ENCODE measurements around the gene CDH3.

Gene CDH3

DNA sequence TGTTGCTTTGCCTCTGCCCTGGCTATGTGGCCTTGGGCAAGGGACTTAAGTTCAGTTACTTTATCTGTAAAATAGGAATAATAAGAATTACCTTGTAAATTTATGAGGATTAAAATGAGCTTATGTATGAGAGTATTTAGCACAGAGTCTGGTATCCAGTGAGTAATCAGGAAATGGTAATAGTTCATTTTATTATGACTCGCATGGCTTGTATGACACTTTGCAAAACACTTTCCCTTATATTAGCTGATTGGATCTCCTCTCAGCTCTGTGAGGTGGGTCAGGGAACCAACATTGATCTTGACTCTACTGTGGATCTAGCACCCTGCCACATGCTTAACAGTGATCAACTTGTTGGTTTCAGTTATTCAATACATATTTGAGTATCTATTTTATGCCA, 8.3 kb upstream of the CDH3 start:
- no peak overlapping the region for H3K4me3 ChIP-seq (ENCODE audit: low read length)
- no peaks in the 10 kb centered on the region for H3K9me3 ChIP-seq (ENCODE audit: control insufficient read depth, low read length)
- no peaks in the 10 kb centered on the region for H3K36me3 ChIP-seq (ENCODE audit: control insufficient read depth, insufficient read depth, low read length)
- H3K9ac ChIP-seq (ENCODE audit: low read length), result no peak overlapping the region
- peaks cover 18% of the 10 kb centered on the region for H3K4me1 ChIP-seq (ENCODE audit: control insufficient read depth, insufficient read depth, low read length)
- no peaks in the 10 kb centered on the region for H3K27me3 ChIP-seq (ENCODE audit: control insufficient read depth, insufficient read depth, low read length)

DNA sequence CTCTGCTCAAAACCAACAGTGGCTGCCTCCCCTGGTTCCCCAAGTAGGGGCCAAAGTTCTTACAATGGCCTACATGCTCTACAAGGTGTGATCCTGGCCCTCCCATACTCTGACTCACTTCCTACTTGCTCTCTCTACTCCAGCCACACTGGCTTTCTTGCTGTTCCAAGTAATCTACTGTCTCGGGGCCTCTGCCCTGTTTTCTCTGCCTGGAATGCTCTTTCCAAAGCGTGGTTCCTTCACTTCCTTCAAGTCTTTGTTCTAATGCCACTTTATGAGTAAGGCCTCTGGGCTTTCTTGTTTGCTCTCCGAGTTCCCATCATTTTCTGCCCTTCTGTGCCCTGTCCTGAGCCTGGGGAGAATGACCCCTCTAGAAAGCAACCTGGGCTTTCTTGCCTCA, 4.1 kb upstream of the CDH3 start:
- no peak overlapping the region for H3K9ac ChIP-seq (ENCODE audit: low read length)
- H3K4me3 ChIP-seq (ENCODE audit: low read length), result no peak overlapping the region
- H3K4me1 ChIP-seq (ENCODE audit: control insufficient read depth, insufficient read depth, low read length), result peaks cover 44% of the 10 kb centered on the region
- H3K36me3 ChIP-seq (ENCODE audit: control insufficient read depth, insufficient read depth, low read length), result no peaks in the 10 kb centered on the region
- peaks cover 35% of the 10 kb centered on the region for H3K27me3 ChIP-seq (ENCODE audit: control insufficient read depth, insufficient read depth, low read length)
- no peaks in the 10 kb centered on the region for H3K9me3 ChIP-seq (ENCODE audit: control insufficient read depth, low read length)

DNA sequence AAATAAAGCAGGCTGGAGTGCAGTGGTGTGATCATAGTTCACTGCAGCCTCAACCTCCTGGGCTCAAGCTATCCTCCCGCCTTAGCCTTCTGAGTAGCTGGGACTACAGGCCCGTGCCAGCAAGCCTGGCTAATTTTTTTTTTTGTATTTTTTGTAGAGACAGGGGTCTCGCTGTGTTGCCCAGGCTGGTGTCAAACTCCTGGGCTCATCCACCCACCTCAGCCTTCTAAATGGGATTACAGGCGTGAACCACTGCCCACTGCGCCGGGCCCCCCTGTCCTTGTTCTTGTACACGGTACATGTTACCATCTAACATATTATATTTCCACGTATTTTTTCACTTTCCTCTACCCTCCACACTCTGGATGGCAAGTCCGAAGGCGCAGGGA, 3.1 kb upstream of the CDH3 start:
- H3K27me3 ChIP-seq (ENCODE audit: control insufficient read depth, insufficient read depth, low read length), result peaks cover 45% of the 10 kb centered on the region
- H3K9ac ChIP-seq (ENCODE audit: low read length), result no peak overlapping the region
- peaks cover 37% of the 10 kb centered on the region for H3K4me1 ChIP-seq (ENCODE audit: control insufficient read depth, insufficient read depth, low read length)
- H3K9me3 ChIP-seq (ENCODE audit: control insufficient read depth, low read length), result no peaks in the 10 kb centered on the region
- no peaks in the 10 kb centered on the region for H3K36me3 ChIP-seq (ENCODE audit: control insufficient read depth, insufficient read depth, low read length)
- no peak overlapping the region for H3K4me3 ChIP-seq (ENCODE audit: low read length)

DNA sequence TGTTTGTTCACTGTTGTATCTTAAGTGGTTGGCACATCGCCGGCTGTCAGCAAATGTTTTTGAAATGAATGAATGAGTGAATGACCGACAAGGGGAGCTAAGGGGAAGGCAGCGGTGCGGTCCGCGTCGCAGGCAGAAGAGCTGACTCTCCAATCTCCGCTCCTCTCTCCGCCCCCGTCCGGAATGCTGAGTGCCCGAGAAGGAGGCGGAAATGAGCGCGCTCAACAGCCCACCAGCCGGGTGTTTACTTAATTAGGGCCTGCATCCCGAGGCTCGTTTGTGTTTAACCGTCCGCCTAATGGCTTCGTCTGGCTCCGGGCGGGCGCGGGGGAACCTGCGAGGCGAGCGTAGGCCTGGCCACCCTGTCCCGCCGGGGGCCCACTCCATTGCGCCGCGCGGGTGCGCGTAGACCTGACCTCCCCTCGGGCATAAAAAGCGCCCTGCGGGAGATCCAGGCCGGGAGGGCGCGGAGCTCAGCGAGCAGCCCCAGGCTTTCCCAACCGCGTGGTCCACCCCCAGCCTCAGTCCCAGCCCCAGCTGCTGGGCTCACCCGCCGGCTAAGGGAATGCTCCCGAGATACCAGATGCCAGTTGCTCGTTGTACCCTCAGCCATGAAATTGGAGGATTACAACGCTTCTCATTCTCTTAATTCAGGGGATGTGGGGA, 2.5 kb upstream of the CDH3 start:
- Histone ChIP-seq H3K9me3 (ENCODE audit: control insufficient read depth, low read length) (no peaks in the 10 kb centered on the region), H3K36me3 (ENCODE audit: control insufficient read depth, insufficient read depth, low read length) (no peaks in the 10 kb centered on the region), H3K27me3 (ENCODE audit: control insufficient read depth, insufficient read depth, low read length) (peaks cover 47% of the 10 kb centered on the region), H3K9ac (ENCODE audit: low read length) (no peak overlapping the region), H3K4me1 (ENCODE audit: control insufficient read depth, insufficient read depth, low read length) (peaks cover 37% of the 10 kb centered on the region), H3K4me3 (ENCODE audit: low read length) (no peak overlapping the region)

DNA sequence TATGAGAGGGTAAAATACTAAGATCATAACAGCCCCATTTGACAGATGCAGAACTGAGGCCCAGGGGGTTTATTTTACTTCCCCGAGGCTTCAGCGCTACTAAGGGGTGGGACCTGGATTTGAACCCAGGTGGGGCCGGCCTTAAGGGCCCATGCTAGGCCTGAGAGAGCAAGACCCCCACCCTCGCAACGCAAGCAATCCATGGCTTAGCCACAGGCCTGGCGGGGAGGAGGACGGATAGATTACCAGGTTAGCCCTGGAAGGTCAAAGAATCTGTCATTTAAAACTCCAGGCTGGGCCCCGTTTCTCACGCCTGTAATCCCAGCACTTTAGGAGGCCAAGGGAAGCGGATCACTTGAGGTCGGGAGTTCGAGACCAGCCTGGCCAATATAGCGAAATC, 1.9 kb upstream of the CDH3 start:
- Histone ChIP-seq H3K36me3 (ENCODE audit: control insufficient read depth, insufficient read depth, low read length) (no peaks in the 10 kb centered on the region), H3K4me3 (ENCODE audit: low read length) (no peak overlapping the region), H3K9me3 (ENCODE audit: control insufficient read depth, low read length) (no peaks in the 10 kb centered on the region), H3K9ac (ENCODE audit: low read length) (no peak overlapping the region), H3K4me1 (ENCODE audit: control insufficient read depth, insufficient read depth, low read length) (peaks cover 37% of the 10 kb centered on the region), H3K27me3 (ENCODE audit: control insufficient read depth, insufficient read depth, low read length) (peaks cover 47% of the 10 kb centered on the region)

DNA sequence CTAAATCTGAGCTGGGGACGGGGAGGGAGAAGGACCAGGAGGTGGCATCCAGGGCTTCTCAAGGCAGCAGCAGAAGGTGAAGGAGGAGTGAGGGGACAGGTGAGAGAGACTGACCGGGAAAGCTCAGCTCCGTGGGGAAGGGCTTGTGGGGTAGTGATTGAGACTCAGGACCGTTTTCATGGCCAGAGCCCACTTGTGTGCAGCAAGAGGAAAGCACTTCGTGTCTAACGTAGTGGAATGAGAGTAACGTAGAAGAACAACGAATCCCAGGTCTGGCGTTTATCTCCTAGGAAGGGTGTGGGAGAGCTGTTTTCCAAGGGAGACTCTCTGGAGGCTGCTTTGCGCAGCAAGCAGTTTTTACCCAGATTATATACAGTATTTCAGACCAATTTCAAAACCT, 1.3 kb upstream of the CDH3 start:
- Histone ChIP-seq H3K4me3 (ENCODE audit: low read length) (no peak overlapping the region), H3K36me3 (ENCODE audit: control insufficient read depth, insufficient read depth, low read length) (no peaks in the 10 kb centered on the region), H3K9ac (ENCODE audit: low read length) (no peak overlapping the region), H3K4me1 (ENCODE audit: control insufficient read depth, insufficient read depth, low read length) (peaks cover 37% of the 10 kb centered on the region), H3K9me3 (ENCODE audit: control insufficient read depth, low read length) (no peaks in the 10 kb centered on the region), H3K27me3 (ENCODE audit: control insufficient read depth, insufficient read depth, low read length) (peaks cover 47% of the 10 kb centered on the region)

DNA sequence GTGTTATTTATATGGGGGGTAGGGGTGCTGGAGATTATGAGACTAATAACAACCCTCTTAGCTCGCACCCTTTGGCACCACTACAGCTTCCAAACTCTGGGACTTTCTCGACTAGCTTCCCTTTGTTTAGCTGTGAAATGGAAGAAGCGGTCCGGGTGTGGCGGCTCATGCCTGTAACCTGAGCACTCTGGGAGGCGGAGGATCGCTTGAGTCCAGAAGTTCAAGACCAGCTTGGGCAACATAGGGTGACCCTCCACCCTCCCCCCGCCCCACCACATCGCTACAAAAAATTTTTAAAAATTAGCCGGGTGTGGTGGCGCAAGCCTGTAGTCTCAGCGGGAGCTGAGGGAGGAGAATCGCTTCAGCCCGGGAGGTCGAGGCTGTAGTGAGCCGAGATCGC, 814 bp upstream of the CDH3 start:
- Histone ChIP-seq H3K9ac (ENCODE audit: low read length) (peak overlapping the region; percentile 25), H3K4me1 (ENCODE audit: control insufficient read depth, insufficient read depth, low read length) (peaks cover 37% of the 10 kb centered on the region), H3K27me3 (ENCODE audit: control insufficient read depth, insufficient read depth, low read length) (peaks cover 47% of the 10 kb centered on the region), H3K4me3 (ENCODE audit: low read length) (no peak overlapping the region), H3K9me3 (ENCODE audit: control insufficient read depth, low read length) (no peaks in the 10 kb centered on the region), H3K36me3 (ENCODE audit: control insufficient read depth, insufficient read depth, low read length) (no peaks in the 10 kb centered on the region)

DNA sequence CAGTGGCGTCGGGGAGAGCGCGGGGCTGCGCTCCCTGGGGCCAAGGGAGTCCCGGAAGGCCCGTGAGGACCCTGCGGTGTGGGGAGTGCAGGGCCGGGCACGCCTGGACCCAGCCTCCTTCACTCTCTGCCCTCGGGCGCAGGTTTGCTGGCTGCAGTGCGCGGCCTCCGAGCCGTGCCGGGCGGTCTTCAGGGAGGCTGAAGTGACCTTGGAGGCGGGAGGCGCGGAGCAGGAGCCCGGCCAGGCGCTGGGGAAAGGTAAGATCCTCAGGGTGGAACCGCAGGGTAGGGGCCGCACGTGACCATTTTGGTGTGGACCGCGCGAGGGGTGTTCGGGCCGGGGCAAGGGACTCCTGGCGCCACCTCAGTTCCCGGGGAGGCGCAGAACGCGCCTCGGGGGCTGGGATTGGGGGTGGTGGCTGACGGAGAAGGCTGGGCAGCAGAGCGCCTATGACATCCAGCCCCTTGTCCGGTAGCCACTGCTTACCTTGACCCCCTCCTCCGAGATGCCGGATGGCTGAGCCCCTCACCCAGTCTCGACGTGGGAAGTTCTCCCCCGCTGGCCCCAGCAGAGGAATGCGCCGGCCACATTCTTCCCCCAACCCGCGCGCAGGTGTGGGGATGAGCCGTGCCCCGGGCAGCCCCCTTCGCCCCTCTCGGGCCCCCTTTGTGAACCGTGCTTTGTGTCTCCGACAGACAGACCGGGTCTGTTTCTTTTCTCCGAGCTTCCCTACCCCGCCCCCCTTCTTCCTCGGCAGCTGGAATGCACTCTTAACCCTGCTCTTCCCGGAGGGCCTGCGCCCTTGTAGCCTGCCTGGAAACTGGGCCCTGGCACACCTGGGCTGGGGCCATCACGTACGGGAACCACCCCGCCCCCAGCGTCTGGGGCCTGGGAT, 631 bp downstream of the CDH3 start:
- no peaks in the 10 kb centered on the region for H3K36me3 ChIP-seq (ENCODE audit: control insufficient read depth, insufficient read depth, low read length)
- H3K9ac ChIP-seq (ENCODE audit: low read length), result peak overlapping the region; percentile 13
- peak overlapping the region; percentile 56 for H3K4me3 ChIP-seq (ENCODE audit: low read length)
- H3K27me3 ChIP-seq (ENCODE audit: control insufficient read depth, insufficient read depth, low read length), result peaks cover 47% of the 10 kb centered on the region
- no peaks in the 10 kb centered on the region for H3K9me3 ChIP-seq (ENCODE audit: control insufficient read depth, low read length)
- H3K4me1 ChIP-seq (ENCODE audit: control insufficient read depth, insufficient read depth, low read length), result peaks cover 36% of the 10 kb centered on the region

DNA sequence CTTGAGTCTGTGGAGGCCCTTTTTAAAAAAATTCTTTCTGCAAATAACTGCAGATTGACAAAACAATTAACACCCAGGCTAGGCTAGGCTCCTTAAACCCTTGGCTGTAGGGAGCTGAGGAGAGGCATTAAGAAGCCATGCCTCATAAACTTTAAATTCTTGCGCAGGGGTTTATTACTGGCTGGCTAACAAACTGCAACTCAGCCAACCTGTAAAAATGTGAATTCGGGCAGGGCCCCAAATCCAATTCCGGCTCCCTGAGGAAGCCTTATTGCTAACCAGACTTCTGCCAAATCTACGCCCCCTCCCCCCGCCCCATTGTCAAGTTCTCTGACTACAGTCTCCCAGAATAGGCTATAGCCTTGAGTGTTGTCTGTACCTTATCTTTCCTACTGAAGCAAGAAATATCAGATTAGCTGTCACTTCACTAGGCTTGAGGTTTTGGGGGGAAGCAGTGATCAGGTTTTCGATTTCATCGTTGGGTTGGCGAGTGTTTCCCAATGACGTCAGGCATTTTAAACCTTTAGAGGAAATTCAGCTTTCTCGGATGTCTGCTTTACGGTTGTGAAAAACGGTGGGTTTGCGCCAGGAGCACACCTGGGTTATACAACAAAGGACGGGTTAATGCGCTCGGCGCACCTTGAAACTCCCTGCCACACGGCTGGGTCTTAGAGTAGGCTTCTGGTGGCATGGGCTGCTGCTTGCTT, 2.0 kb downstream of the CDH3 start:
- peaks cover 29% of the 10 kb centered on the region for H3K4me1 ChIP-seq (ENCODE audit: control insufficient read depth, insufficient read depth, low read length)
- no peak overlapping the region for H3K4me3 ChIP-seq (ENCODE audit: low read length)
- H3K27me3 ChIP-seq (ENCODE audit: control insufficient read depth, insufficient read depth, low read length), result peaks cover 47% of the 10 kb centered on the region
- no peaks in the 10 kb centered on the region for H3K36me3 ChIP-seq (ENCODE audit: control insufficient read depth, insufficient read depth, low read length)
- no peak overlapping the region for H3K9ac ChIP-seq (ENCODE audit: low read length)
- H3K9me3 ChIP-seq (ENCODE audit: control insufficient read depth, low read length), result no peaks in the 10 kb centered on the region

DNA sequence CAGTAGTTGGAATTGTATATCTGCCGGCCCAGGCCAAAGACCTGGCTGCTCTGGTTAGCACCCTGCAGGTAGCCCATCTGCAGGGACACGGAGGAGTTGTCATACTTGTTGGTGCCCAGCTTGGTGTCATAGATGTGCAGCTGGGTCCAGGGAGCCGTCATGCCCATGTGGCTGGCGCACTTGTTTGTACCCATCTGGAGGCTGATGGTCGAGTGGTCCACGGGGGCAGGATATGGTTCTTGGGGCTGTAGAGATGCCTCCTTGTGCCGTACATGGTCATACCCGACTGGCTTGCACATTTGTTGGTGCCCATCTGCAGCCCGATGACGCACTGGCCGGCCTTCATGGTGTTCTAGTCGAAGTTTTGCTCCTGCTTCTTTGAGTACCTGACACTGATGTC, 6.0 kb downstream of the CDH3 start:
- Histone ChIP-seq H3K36me3 (ENCODE audit: control insufficient read depth, insufficient read depth, low read length) (no peaks in the 10 kb centered on the region), H3K27me3 (ENCODE audit: control insufficient read depth, insufficient read depth, low read length) (peaks cover 11% of the 10 kb centered on the region), H3K4me3 (ENCODE audit: low read length) (no peak overlapping the region), H3K4me1 (ENCODE audit: control insufficient read depth, insufficient read depth, low read length) (no peaks in the 10 kb centered on the region), H3K9me3 (ENCODE audit: control insufficient read depth, low read length) (no peaks in the 10 kb centered on the region), H3K9ac (ENCODE audit: low read length) (no peak overlapping the region)

DNA sequence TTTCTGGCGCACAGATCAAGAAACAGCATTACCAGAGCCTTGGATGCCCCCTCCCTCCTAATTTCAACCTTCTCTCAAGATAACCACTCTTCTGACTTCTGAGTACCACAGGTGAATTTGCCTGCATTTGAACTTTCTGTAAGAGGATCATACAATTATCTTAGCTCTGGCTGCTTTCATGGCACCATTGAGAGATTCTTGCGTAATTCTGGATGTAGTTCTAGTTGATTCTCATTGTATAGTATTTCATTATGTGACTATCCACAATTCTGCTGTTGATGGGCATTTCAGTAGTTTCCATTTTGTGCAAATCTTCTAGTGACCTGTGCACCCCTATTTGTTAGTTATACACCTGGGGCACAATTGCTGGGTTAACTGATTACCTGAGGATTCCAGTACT, 7.5 kb downstream of the CDH3 start:
- H3K27me3 ChIP-seq (ENCODE audit: control insufficient read depth, insufficient read depth, low read length), result no peaks in the 10 kb centered on the region
- H3K4me1 ChIP-seq (ENCODE audit: control insufficient read depth, insufficient read depth, low read length), result no peaks in the 10 kb centered on the region
- H3K9me3 ChIP-seq (ENCODE audit: control insufficient read depth, low read length), result no peaks in the 10 kb centered on the region
- H3K9ac ChIP-seq (ENCODE audit: low read length), result no peak overlapping the region
- no peak overlapping the region for H3K4me3 ChIP-seq (ENCODE audit: low read length)
- no peaks in the 10 kb centered on the region for H3K36me3 ChIP-seq (ENCODE audit: control insufficient read depth, insufficient read depth, low read length)

DNA sequence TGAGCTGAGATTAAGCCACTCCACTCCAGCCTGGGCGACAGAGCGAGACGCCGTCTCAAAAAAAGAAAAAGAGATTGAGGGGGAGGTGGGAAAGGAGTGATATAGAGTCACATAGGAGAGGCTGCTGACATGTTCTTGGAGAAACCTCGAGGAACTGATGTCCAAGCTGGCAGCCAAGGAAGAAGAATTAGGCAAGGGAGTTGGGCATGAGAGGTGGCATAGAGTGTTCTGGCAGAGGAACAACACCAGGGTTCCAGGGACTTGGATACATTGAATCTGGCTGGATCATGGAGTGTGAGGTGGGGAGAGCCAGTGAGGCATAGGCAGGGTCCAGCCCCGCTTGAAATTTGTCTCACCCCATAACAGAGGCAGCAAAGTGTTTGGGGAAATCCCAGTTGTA, 10.7 kb downstream of the CDH3 start:
- Histone ChIP-seq H3K36me3 (ENCODE audit: control insufficient read depth, insufficient read depth, low read length) (no peaks in the 10 kb centered on the region), H3K9ac (ENCODE audit: low read length) (no peak overlapping the region), H3K27me3 (ENCODE audit: control insufficient read depth, insufficient read depth, low read length) (no peaks in the 10 kb centered on the region), H3K4me1 (ENCODE audit: control insufficient read depth, insufficient read depth, low read length) (no peaks in the 10 kb centered on the region), H3K4me3 (ENCODE audit: low read length) (no peak overlapping the region), H3K9me3 (ENCODE audit: control insufficient read depth, low read length) (no peaks in the 10 kb centered on the region)

Measured in mucosa of stomach (tissue), 1 donor.